D721Med (cell line): Measurements from ENCODE around the gene PARP1.
"Not testable (repeated sequence)": the region's sequence is repeated elsewhere in the genome, so short reads cannot be mapped to it uniquely, and the experiment has no call there.

Experiments
- DNase-seq: peaks from one replicate; pipeline ENCODE4 v3.0.0; 2011; ENCODE audit warnings: low spot score; ENCODE audit not compliant: insufficient read length
- FAIRE-seq: peaks from 2 replicates; lab custom pipeline; 2011; peaks lifted over from hg19 to GRCh38; lab: Jason Lieb, UNC
- TF ChIP-seq, protein P1 (sequence below): IDR thresholded peaks from 2 replicates; pipeline ENCODE4 v1.5.1; 2012; ENCODE audit warnings: mild to moderate bottlenecking, control low read depth; ENCODE audit not compliant: insufficient read depth; ENCODE audit errors: missing control alignments

The PARP1 gene

DNA sequence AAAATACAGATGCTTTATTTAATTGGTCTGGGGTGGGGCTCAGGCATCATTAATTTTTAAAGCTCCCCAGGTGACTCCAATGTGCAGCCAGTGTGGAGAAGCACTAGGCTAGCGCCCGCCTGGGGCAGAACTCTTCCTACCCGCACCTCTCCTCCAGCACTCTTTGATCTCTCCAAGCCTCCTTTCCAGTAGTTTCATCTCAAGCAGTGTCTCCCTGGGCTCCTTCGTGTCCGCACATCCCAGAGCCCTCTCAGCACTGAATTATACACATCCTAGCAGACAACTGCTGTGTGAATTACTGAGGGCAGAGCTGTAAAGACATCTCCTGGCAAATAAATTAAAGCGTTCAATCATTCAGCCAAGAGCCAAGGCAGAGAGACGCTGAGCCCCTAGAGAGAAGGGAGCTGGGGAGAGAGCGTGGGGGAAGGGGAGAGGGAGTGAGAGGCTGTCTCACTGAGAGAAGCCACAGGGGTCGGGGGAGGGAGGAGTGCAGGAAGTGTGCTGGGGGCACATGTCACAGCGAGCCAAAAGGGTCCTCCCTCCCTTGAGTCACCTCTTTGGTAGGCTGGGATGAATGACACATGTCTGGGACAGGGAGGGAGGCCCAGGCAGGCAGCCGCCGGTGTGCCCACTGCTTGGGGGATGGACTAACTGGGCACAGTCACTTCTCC is 21.0 kb upstream of the PARP1 start:
- FAIRE-seq (no peak), DNase-seq (no peak)
- TF ChIP-seq, protein P1, sequence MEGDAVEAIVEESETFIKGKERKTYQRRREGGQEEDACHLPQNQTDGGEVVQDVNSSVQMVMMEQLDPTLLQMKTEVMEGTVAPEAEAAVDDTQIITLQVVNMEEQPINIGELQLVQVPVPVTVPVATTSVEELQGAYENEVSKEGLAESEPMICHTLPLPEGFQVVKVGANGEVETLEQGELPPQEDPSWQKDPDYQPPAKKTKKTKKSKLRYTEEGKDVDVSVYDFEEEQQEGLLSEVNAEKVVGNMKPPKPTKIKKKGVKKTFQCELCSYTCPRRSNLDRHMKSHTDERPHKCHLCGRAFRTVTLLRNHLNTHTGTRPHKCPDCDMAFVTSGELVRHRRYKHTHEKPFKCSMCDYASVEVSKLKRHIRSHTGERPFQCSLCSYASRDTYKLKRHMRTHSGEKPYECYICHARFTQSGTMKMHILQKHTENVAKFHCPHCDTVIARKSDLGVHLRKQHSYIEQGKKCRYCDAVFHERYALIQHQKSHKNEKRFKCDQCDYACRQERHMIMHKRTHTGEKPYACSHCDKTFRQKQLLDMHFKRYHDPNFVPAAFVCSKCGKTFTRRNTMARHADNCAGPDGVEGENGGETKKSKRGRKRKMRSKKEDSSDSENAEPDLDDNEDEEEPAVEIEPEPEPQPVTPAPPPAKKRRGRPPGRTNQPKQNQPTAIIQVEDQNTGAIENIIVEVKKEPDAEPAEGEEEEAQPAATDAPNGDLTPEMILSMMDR, result no peak

DNA sequence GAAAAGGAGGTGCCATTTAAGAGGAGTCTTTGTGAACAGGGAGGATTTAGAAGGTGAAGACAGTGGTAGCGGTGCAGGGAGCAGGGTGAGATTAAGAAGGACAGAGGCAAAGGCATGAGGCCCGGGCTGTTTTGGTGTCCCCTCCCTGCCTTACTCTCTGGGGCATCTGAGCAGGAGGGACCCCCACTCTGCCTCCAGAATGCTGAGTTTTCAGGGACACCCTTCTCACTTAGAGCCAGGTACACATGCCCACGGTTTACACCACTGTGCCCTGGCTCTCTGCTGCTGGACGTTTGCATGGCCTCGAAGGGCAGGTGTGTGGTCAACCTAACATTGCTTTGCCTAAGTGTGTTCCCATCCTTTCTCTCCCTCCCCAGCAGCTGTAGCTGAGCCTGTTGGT is 20.5 kb upstream of the PARP1 start:
- DNase-seq, result no peak
- no peak for FAIRE-seq
- TF ChIP-seq, protein P1, result no peak

DNA sequence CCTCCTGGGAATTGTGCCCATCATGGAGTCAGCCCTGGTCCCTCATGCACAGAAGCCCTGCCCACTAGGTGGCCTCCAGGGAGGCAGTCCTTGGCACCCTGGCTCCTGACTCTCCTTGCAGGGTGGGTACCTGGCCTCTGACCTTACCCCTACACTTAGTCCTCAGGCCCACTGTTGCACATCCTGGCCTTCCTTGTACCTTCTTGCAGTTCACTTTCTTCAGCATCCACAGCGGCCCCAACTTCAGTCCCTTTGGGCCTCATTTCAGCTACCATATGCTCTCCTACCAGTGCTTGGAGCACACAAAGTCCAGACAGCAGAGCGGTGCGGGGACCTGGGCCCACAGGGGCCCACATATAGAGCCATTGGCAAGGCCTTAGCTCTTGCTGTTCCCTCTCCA is 19.2 kb upstream of the PARP1 start:
- FAIRE-seq (no peak), DNase-seq (no peak)

DNA sequence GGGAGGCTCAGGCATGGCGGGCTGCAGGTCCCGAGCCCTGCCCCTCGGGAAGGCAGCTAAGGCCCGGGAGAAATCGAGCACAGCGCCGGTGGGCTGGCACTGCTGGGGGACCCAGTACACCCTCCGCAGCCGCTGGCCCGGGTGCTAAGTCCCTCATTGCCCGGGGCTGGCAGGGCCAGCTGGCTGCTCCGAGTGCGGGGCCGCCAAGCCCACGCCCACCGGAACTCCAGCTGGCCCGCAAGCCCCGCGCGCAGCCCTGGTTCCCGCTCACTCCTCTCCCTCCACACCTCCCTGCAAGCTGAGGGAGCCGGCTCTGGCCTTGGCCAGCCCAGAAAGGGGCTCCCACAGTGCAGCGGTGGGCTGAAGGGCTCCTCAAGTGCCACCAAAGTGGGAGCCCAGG is 18.5 kb upstream of the PARP1 start:
- FAIRE-seq, DNase-seq: not testable (repeated sequence)

More for the DNA sequence above, 19.2 kb upstream of the PARP1 start:
- TF ChIP-seq, protein P1, result no peak

DNA sequence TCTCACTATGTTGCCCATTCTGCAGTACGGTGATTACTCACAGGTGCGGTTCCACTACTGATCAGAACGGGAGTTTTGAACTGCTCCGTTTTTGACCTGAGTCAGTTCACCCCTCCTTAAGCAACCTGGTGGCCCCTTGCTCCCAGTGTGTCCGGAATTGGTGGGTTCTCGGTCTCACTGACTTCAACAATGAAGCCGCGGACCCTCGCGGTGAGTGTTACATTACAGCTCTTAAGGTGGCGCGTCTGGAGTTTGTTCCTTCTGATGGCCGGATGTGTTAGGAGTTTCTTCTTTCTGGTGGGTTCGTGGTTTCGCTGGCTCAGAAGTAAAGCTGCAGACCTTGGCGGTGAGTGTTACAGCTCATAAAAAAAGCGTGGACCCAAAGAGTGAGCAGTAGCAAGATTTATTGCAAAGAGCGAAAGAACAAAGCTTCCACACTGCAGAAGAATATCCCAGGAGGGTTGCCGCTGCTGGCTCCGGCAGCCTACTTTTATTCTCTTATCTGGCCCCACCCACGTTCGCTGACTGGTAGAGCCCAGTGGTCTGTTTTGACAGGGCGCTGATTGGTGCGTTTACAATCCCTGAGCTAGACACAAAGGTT is 17.6 kb upstream of the PARP1 start:
- DNase-seq (no peak), FAIRE-seq (no peak)
- TF ChIP-seq, protein P1, result no peak

DNA sequence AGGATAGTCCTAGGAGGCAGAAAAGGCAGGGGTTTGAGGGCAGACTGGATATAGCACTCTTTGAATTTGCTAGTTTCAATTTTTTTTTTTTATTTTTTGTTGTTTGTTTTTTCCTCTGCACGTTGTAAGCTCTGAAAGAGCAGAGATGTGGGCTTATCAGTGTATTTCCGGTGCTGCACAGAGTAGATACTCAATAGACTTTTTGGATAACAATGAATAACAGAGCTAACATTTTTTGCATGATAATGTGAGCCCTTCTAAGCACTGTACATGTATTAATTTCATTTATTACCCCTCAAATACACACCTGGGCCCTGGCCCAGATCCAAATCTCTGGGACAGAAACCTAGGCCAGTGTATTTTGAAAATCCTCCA is 17.1 kb upstream of the PARP1 start:
- no peak for FAIRE-seq
- no peak for DNase-seq
- TF ChIP-seq, protein P1, result no peak

DNA sequence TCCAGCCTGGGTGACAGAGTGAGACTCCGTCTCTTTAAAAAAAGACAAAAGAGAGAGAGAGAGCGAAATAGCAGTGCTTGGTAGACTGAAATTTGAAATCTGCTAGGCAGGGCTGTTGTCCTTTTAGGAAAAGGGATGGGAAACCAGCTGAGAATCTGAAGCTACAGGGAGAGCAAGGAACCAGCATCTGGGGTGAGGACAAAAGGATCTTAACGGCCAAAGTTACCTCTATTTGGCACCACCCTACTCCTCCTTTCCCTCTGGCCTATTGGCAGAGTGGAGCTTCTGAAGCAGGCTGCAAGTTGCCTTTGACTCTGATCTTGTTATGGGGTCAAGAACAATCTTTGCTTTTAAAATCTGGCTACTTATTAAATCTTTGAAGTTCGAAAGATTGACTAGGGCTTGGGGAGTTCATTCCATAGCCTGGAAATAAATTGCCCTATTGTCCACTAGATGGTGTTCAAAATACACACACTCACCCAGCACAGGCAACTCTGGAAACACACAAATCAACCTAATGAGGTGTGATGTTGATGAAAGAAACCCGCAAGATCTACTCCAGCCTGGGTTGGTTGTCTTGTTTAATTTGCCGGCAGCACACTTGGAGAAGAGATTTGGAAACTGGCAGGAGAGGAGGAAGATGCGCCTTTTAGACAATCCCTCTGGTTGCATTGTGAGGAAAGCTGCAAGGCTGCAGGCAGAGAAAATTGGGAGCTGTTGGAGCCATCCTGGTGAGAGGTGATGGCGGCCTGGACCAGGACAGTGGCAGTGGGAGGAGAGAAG is 16.5 kb upstream of the PARP1 start:
- TF ChIP-seq, protein P1, result peak; percentile 89
- DNase-seq, result no peak
- FAIRE-seq, result peak; percentile 86
